Measurements from ENCODE around the gene TIGD4. TPM values are rescaled to one million over a fixed set of nuclear protein-coding genes. Genes with fewer than 3 reads are reported as not detected.

The TIGD4 gene
- 3.9 TPM for total RNA-seq (ENCODE audit: insufficient read depth, low replicate concordance)

DNA sequence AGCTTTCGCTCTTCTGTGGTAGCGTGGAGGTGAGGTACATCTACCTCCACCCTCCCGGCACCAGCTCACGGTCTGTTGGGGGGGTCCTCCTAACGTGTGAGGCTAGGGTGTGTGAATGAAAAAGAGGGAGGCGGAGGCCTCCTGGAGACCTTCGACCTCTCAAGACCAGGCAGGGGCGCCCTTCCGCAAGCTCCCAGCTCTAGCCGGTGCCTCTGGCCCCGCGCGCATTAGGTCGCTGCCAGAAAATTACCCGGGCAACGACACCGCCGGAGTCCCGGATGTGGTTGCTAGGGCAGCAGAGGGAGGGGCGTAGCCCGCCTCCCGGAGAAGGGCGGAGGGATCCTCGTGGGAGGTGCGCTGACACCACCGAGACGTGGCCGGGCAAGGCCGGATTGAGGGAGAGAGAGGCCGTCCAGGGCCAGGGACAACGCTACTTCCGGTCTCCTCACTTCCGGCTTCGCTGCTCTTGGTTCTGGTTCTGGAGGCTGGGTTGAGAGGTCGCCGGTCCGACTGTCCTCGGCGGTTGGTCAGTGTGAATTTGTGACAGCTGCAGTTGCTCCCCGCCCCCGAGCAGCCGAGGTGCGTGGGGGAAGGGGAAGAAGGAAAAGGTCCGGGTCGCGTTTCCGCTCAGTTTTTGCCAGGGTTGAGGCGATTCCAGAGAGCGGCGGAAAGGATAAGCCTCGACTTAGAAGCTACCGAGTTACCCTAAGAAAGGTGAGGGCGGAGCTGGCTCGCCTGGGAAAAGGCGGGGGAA is at the start of gene TIGD4, which contains the start of gene ARFIP1:
Gene TIGD4, minus strand, starts transcription at position 218 of the 754 bp plus-strand sequence. CDS start 8,726 bp downstream, outside the sequence.
Gene ARFIP1, plus strand, starts transcription at position 442 of the 754 bp plus-strand sequence. CDS start 49,680 bp downstream, outside the sequence.
- DNase-seq (ENCODE audit: low spot score) = peak; percentile 98

DNA sequence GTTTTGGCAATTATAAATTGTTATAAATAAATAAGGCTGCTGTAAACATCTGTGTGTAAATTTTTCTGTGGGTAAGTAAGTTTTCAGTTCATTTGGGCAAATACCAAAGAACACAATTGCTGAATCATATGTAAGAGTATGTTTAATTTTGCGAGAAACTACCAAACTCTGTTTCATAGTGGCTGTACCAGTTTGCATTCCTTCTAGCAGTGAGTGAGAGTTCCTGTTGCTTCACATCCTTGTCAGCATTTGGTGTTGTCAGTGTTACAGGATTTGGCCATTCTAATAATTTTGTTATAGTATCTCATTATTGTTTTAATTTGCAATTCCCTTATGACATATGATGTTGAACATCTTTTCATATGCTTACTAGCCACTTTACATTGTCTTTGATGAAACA is 48.6 kb upstream of the TIGD4 start:
- DNase-seq (ENCODE audit: low spot score) = no peak

- no peak for DNase-seq (ENCODE audit: low spot score)
Measured at GRCh38 chr4:152825336-152825735, 45.8 kb upstream of the TIGD4 start.

- DNase-seq (ENCODE audit: low spot score) = no peak
Measured at GRCh38 chr4:152824561-152824960, 45.0 kb upstream of the TIGD4 start.

- DNase-seq (ENCODE audit: low spot score) = no peak
Measured at GRCh38 chr4:152822323-152822722, 42.8 kb upstream of the TIGD4 start.

DNA sequence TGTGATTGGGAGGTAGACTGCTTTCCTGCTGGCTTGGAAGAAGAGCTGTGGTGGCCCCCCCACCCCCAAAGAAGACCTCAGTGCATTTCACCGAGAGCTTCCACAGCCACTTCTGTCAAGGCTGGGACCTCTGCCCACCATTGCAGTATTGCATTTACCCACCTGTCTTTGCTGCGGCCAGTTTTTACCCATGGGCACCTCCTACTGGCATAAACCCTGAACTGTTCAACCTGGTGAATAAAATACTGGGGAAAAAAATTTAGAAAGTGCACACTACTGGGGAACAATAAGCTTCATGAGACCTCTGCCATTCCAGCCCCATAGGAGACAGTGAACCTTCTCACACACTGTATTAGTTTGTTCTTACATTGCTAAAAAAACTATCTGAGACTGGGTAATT is 40.5 kb upstream of the TIGD4 start:
- DNase-seq (ENCODE audit: low spot score) = no peak

DNA sequence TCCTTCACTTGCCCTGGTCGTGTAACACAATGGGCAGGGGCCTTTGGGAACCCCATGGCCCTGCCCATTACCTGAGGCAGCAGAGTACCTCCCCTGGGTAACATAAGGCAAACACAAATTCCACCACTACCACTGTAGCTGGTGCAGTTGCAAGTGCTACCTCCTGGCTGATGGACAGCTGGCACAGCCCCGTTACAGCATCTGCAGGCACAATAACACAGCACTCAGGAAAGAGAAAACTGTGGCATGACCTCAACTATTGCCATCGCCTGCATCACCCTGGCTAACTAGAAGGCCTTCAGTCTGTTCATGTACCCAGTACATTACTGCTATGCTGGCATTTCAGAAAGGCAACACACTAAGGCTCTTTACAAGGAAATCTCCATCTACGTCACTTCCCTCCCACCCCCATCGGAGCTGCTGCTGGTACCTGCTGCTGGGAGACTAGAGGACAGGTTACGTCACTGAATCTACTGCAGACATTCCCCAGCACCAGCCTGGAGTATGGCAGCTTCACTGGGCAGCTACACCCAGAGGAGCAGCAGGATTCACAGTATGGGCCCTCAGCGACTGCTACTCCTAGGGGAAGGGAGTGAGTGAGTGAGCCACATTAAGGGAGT is 39.6 kb upstream of the TIGD4 start:
- no peak for DNase-seq (ENCODE audit: low spot score)

GRCh38 chr4:152817331-152817730 is 37.8 kb upstream of the TIGD4 start:
- no peak for DNase-seq (ENCODE audit: low spot score)

GRCh38 chr4:152815078-152815477 is 35.5 kb upstream of the TIGD4 start:
- DNase-seq (ENCODE audit: low spot score) = no peak

DNA sequence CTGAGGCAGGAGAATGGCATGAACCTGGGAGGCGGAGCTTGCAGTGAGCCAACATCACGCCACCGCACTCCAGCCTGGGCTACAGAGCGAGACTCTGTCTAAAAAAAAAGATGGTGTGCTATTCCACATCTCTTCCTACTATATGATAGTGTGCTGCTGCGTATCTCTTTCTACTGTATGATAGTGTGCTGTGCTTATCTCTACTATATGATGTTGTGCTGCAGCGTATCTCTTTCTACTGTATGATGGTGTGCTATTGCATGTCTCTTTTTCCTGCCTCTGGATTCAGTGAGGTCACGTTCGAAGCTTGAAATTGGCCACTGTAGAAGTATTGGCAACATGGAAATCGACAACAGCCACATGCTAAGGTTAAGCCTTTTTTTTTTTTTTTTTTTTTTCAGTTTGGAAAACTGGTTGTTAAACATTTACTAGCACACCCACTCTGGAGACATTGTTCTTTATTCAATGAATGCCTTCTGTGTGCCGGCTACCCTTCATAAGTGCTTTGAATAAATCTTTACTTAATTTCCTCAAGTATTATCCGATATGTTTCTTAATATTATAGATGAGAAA is 31.3 kb upstream of the TIGD4 start:
- DNase-seq (ENCODE audit: low spot score) = no peak

DNA sequence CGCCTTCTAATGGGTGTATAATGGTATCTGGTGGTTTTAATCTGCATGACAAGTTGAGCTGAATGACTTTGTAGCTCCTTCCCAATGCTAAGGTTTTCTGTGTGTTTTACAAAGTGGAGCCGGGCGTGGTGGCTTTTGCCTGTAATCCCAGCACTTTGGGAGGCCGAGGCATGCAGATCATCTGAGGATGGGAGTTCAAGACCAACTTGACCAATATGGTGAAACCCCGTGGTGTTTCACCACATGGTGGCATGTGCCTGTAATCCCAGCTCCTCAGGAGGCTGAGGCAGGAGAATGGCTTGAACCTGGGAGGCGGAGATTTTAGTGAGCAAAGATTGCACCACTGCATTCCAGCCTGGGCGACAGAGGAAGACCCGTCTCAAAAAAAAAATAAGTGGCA is 29.1 kb upstream of the TIGD4 start:
- no peak for DNase-seq (ENCODE audit: low spot score)

GRCh38 chr4:152807294-152807829 is 27.8 kb upstream of the TIGD4 start:
- no peak for DNase-seq (ENCODE audit: low spot score)

GRCh38 chr4:152806501-152807125 is 27.1 kb upstream of the TIGD4 start:
- DNase-seq (ENCODE audit: low spot score) = no peak

DNA sequence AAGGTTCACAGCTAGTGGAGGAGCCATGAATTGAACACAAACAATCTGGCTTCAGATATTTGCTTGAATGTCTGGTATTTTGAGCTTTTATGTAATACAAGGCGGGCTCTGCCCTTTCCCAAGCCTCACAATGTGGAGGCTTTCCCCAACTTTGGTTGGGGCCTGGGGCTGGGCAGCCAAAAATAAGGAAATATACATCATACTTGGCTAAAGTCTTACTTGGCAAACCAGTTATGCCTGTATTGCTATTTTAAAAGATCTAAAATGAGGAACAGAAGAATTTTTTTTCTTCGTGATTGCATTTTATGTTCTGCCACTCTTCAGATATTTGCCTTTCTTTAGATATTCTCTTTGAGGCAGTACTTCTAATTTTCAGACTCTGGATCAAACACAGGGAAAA is 26.3 kb upstream of the TIGD4 start:
- no peak for DNase-seq (ENCODE audit: low spot score)

DNA sequence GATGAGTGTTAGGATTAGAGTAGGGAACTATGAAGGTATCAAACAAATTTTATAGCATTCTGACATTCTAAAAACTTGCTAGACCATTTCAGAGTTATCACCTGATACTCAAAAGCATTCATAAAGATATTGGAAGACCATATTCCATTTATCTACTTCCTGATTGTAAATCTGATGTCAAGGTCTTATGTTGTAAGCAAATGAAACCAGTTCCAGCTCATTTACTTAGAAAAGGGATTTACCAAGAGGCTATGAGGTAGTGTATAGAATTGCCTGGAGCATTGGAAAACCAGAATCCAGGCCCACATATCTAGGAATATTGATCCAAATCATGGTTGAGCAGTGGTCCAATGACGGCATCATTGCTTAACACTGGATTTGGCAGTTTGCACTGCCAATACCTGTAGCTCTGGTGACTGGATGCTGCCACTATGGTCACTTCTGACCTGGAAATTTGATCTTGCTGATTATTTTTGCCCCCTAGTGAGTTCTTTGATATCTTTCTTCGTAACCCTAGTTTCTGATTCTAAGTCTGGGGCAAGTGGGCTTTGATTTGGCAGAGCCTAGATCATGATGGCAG is 25.6 kb upstream of the TIGD4 start:
- no peak for DNase-seq (ENCODE audit: low spot score)

DNA sequence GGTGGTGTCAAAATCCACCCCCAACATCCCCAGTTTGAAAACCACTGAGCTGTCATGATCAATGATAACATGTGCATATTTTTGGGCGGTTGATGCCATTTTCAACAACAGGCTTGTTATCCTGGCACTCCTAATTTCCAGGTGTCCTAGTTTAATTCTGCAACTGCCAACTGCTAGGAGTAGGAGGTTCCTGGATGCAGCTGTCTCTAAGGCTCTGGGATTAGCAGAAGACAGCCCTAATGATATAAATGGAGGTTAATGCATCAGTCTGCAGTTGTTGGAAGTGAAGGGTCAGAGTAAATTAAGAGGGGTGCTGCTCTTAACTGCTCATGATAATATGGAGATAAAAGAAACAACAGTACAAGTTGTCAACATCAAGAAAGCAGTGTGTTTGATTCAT is 24.0 kb upstream of the TIGD4 start:
- DNase-seq (ENCODE audit: low spot score) = no peak

DNA sequence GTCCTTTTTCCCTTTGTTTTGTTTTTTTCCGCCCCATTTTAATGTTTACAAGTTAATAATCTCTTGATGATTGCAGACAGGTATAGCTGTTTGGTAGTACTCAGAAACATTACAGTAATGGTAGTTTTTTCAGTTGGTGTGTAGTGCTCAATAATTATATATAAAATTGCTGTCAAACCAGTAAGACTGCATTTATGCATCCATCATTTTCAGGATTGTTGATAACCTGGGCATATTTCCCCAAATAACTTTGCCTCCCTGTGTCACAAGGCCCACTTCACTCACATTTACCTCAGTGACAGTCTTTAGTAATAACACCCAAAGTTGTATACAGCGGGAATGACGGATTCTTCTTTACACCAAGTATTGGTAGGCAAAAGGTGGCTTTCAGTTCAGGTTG is 16.4 kb upstream of the TIGD4 start:
- DNase-seq (ENCODE audit: low spot score) = no peak

DNA sequence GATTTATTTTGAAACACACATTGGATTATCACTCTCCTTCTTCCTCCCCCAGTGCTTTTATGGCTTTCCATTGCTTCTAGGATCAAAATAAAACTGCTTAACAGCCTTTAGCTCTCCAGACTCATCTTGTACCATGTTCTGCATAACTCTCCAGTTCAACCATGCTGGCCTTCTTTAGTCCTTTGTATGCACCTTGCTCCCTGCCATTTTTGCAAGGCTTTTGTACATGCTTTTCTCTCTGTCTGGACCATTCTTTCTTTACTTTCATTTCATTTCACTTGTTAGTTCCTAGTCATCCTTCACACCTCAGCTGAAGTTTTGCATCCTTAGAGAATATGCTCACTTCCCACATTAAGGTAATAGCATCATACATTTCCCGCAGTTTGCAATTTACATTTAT is 7.1 kb upstream of the TIGD4 start:
- no peak for DNase-seq (ENCODE audit: low spot score)

DNA sequence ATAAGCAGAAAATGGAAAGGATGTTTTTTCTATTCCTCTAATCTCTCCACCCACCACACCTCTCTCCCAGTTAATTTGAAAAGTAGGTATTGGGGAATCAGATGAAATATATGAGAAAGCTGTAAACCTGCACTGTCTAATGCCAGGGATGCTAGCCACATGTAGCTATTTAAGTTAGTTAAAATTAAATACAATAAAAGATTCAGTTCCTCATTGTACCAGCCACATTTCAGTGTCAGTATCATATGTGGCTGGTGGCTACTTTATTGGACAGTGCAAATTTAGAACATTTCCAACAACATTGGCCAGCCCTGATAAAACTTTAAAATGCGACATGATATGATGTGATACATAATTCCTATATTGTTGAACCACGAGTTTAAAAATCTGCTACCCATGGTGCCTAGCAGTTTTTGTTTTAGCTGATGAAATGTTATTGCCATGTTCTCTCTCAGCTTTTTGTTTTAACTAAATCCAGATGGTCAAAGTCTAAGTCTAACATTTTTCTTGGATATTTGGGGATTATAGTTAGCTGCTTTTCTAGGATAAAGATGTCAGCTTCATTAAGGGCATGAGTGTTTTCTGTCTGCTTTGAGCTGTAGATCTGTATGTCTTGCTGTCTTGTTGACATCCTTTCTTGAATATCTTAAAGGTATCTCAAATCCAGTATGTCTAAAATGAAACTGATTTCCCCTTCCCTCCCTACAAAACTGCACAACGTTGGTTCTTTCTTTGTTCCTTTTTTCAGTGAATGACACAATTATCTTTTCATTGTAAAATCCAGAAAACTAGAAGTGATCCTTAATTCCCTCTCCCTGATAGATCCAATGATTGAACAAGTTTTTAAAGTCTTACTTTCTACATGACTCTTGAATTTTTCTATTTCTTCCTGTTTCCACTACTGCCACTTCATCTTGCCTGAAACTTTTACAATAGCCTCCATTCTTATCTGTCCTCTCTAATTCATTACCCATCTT is 6.4 kb upstream of the TIGD4 start:
- DNase-seq (ENCODE audit: low spot score) = peak; percentile 54
